Stimulated activated CD4-positive, alpha-beta T cell treated with anti-CD3 and anti-CD28 coated beads, Interleukin-1b, Interleukin-23, amount 100 ng/mL, for 24 hours (primary cell): ENCODE data around the gene PPP1CA.
"Not testable (repeated sequence)": the region's sequence is repeated elsewhere in the genome, so short reads cannot be mapped to it uniquely, and the experiment has no call there.

Experiments used
- DNase-seq, 4 experiments: peaks; one replicate each; pipeline ENCODE4 v3.0.0-alpha.2; 2020; ENCODE audit warnings: low read depth in 4 of 4, low spot score in 1 of 4

Gene PPP1CA

DNA sequence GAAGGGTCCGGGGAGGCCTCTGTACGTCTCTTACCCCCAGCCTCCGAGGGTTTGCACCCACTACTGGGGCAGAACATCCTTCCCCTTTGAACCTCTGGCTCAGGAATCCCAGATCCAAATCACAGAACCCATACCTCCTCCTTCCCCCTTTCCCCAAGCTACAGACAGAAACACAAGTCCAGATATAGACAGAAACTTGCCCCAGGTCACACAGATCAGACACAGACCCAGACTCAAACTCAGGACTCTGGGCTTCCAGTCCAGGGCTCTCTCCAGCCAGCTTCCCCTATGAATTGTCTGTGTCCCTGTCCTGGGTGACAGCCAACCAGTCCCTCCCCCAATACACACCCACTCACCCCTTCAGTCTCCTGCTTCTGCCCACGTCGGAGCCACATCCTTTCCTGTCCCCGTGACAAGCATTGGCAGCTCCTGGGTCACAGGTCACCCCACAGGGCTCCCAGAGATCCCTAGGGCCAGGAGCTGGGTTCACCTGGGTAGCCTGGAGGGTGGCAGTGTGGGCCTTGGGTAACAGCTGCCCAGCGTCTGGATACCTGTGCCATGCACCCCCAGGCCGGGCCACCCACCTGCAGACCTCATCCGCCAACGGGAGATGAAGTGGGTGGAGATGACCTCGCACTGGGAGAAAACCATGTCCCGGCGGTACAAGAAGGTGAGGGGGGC lies 3.0 kb upstream of the PPP1CA start:
- DNase-seq: no peak

- DNase-seq: not testable (repeated sequence)
Measured at GRCh38 chr11:67403085-67403484, 1.4 kb upstream of the PPP1CA start.

- DNase-seq: not testable (repeated sequence)
Measured at GRCh38 chr11:67402192-67402839, 658 bp upstream of the PPP1CA start.

DNA sequence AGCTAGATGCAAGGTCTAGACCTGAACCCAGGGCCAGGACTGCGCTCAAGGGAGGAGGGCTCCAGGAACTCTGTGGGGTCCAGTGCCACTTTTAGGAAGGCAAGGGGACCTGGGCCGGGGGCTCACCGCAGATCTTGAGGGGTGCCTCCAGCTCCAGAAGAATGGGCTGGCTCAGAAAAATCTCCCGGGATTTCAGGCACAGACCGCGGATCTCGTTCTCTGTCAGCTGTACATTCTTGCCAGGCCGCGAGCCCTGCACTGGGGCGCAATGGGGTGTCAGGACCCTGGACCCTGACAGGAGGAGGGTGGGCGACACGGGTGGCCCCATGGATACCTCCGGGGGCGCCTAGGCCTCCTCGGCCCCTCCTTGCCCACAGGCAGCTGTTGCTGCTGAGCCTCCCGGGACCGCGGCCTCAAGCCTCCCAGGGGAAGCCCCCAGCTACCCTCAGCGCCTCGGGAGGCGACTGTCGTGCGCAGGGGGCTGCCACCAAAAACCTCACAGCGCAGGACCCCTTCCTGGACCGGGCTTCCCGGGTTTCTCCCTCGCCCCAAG lies 640 bp downstream of the PPP1CA start:
- DNase-seq: no peak

DNA sequence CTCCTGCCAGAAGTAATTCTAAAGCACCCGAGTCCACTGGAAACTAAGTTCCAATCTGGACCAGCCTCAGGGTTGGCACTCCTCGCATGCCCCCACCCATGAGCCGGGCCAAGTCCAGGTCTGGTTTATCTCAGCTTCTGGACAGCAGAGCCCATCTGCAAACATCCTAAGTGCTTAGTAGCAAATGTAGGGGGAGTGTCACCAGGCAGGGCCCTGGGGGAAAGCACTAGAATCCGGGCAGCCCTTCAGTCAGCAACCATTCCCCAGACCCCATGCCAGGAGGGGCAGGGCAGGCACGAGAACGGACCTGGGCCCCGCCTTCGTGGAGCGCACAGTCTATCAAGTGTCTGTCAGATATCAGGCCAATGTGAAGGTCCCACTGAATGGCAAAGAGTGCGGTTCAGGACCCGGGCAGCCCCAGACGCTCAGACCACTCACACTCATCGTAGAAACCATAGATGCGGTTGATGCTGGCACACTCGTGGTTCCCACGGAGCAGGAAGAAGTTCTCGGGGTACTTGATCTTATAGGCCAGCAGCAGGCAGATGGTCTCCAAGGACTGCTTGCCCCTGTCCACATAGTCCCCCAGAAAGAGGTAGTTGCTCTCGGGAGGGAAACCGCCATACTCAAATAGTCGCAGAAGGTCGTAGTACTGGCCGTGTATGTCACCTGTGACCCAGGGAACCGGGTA lies 1.3 kb downstream of the PPP1CA start:
- DNase-seq: no peak

DNA sequence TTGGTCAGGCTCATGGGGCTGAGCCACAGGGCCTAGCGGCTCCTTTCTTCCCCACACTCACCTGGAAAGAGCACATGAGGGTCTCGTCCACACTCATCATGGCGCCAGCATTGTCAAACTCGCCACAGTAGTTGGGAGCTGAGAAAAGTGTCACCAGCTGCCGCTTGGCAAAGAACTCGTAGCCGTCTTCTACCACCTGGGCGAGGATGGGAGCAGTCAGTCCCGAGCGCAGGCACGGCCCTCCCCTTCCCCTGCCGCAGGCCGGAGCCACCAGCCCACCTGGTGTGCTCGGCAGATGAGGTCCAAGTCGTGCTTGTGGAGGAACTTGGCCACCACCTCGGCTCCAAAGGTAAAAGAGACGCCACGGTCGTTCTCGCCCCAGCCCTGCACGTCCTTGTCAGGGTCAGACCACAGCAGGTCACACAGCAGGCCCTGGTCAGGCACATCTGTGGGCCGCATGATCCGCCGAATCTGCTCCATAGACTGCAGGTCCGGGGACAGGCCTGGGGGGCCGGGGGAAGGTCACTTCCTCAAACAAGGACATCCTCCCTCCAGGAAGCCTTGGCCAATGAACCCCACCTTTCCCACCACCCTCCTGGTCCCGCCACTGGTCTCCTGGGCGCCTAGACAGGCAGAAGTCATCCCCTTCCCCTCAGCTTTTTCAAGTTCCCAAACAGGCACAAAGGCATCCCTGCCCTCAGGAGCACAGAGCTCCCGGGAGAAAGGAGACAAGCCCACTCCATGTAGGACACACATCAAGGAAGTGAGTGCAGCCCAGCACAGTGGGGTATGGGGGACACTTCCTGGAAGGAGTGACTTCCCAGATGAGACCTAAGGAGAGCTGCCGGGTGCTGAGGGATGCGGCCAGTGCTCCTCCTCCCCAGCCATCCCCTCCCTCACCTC lies 2.7 kb downstream of the PPP1CA start:
- no peak for DNase-seq

GRCh38 chr11:67397986-67398660 lies 3.5 kb downstream of the PPP1CA start:
- DNase-seq: no peak

GRCh38 chr11:67397536-67397935 lies 4.1 kb downstream of the PPP1CA start:
- no peak for DNase-seq

GRCh38 chr11:67396587-67397389 lies 4.9 kb downstream of the PPP1CA start:
- DNase-seq: no peak

DNA sequence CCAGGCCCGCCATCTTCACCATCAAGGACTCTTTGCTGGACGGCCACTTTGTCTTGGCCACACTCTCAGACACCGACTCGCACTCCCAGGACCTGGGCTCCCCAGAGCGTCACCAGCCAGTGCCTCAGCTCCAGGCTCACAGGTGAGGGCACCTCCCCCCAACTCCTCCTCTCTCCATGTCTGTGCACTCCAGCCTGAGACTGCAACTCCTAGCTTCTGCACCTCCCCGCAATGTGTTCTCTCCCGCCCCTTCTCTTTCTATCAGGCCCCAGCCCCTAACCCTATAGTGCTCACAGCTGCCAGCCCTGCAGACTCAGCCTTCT lies 5.4 kb downstream of the PPP1CA start:
- DNase-seq: no peak

DNA sequence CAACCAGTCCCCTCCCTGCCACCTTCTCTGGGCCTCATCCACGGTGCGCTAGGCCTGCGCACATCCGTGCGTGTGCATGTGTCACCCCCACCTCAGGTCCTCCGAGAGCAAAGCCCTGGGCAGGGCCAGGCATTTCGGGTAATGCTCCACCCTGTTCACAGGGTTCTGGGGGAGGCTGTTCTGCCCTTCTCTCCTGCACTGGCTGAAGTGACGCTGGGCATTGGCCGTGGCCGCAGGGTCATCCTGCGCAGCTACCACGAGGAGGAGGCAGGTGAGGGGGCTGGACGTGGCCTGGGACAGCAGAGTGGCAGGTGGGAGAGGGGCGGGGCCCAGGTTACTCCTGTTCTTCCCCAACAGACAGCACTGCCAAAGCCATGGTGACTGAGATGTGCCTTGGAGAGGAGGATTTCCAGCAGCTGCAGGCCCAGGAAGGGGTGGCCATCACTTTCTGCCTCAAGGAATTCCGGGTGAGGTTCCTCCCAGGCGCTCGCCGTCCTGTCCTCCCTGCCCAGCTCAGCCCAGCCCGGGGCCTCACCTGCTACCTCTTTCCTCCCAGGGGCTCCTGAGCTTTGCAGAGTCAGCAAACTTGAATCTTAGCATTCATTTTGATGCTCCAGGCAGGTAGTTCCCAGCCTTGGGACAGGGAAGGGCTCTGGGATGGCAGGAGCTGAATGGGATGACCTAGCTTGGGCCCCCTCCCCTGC lies 6.0 kb downstream of the PPP1CA start:
- no peak for DNase-seq

GRCh38 chr11:67393990-67394389 lies 7.7 kb downstream of the PPP1CA start:
- no peak for DNase-seq

DNA sequence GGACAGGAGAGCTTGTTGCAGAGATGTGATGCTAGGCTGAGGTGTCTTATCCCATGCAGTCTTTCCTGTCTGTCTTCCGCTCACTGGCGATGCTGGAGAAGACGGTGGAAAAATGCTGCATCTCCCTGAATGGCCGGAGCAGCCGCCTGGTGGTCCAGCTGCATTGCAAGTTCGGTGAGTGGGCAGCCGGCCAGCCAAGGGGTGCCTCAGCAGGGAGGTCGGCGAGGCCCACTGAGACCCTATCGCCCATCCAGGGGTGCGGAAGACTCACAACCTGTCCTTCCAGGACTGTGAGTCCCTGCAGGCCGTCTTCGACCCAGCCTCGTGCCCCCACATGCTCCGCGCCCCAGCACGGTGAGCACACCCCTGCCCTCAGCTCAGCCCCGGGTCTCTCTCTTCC lies 8.2 kb downstream of the PPP1CA start:
- no peak for DNase-seq

DNA sequence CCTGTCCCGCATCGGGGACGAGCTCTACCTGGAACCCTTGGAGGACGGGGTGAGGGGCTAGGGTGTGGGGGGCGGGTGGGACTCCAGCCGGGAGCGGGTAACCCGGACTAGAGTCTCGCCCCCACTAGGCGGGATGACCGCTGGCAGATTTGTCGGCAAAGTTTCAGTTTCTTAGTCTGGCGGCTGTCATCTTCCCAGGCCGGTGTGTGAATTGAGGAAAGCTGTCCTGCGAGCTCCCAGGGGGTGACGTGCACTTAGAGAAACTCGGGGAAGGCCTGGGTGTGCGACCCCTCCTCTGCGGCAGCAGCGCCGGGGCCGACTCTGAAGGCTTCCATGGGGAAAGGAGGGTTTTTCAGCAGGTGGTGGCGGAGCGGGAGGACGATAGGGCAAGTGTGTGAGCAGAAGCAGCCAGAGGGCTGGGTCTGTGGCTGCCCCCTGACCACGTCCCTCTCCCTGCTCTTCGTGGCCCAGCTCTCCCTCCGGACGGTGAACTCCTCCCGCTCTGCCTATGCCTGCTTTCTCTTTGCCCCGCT lies 9.4 kb downstream of the PPP1CA start:
- DNase-seq: no peak

GRCh38 chr11:67391304-67392182 lies 10.1 kb downstream of the PPP1CA start, which contains the start of gene RAD9A:
RAD9A (plus strand) TSS chr11:67391986; CDS start chr11:67392045, 59 bp downstream.
- DNase-seq: peak; percentile 81 to 92 (median 84)

DNA sequence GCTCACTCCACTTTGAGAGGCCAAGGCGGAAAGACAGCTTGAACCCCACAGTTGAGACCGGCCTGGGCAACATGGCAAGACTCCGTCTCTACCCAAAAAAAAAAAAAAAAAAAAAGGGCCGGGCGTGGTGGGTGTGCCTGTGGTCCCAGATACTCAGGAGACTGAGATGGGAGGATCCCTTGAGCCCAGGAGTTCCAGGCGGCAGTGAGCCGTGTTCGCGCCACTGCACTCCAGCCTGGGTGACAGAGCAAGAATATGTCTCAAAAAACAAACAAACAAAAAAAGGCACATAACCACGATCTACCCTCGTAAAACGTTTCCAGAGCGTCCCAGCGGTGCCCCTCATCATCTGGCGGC lies 10.7 kb downstream of the PPP1CA start:
- DNase-seq: no peak

DNA sequence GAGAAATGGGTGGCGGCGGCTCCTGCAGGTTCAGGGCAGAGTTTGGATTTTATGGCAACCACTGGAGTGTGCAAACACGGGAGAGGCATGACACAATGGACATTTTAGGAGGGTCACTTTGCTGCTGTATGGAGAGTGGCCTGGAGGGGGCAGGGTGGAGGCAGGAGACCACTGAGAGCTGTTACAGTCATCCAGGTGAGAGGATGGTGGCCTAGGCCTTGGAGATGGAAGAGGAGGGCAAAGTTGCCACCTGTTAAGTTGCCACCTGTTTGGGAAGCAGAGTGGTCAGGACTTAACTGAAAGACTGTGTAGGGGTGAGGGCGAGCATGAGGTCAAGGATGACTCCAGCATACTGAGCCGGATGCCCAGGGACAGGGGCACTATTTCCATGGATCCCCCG lies 12.2 kb downstream of the PPP1CA start:
- no peak for DNase-seq

GRCh38 chr11:67387518-67387917 lies 14.1 kb downstream of the PPP1CA start:
- DNase-seq: no peak
